Measurements from ENCODE around the gene SLC17A7.

Gene SLC17A7

GRCh38 chr19:49380391-49380790 lies 60.9 kb downstream of the SLC17A7 start:
- no peaks in the 10 kb centered on the region for H3K4me1 ChIP-seq (ENCODE audit: insufficient read depth, insufficient read length)
- peaks cover 11% of the 10 kb centered on the region for H3K9me3 ChIP-seq (ENCODE audit: insufficient read depth, low read length)
- no peak for TF ChIP-seq ZNF274 (IDR thresholded peaks at IDR 0.05; ENCODE audit: low read depth, low read length)
- TF ChIP-seq YY1 (IDR thresholded peaks at IDR 0.05; ENCODE audit: insufficient read depth, insufficient read length) = no peak
- TF ChIP-seq SUZ12 (IDR thresholded peaks at IDR 0.05; ENCODE audit: extremely low read depth, insufficient read depth, insufficient read length) = no peak
- H3K4me3 ChIP-seq (ENCODE audit: insufficient read length, low read depth) = no peak overlapping the region
- no peak for DNase-seq (ENCODE audit: low read depth, low spot score)
- H3K27me3 ChIP-seq (ENCODE audit: insufficient read depth, insufficient read length) = no peaks in the 10 kb centered on the region
- H3K9ac ChIP-seq (ENCODE audit: insufficient read length, low read depth) = no peak overlapping the region
- H3K36me3 ChIP-seq (ENCODE audit: insufficient read depth, insufficient read length, low read length) = no peaks in the 10 kb centered on the region

All from NT2/D1 (cell line).